ENCODE results near the gene NUAK1.

Gene NUAK1

DNA sequence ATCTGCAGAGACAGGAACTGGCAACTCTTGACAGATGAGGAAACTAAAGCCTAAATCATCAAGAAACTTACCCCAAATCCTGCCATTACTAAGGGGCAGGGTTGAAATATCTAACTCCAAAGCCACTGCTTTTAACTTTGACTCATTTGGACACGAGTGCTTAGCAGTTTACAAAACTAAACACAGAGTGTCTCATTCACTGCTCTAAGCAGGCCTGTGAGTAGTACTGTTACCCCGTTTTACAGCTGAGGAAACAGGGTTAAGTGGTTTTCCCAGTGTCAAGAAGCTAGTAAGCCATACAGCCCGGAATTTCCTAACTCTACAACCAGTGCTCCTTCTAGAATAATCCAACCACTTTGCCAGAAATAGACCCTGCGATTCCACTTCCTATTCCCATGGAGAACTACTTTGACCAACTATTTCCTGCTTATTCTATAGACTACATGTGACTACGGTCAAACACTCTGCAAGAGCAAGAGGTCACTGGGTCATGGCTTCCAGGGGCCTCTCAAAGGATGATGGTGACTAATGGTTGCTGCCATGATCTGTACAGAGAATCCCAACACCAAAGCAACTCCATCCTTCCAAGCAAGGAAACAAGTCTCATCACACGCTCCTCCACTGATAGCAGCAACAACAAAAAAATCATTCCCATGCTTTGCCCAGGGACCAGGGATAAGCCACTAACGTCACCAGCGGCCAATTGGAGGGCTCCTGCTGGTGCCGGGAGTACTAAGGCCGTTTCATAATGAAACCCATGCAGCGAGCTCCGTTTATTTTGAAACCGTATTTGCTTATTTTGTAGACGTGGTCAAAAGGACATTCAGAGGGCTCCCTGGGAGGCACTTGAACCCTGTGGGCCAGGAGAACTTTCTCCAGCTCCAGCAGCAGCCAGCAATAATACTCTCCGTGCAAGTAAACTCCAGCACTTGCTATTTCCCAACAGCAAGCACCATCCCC lies 56.3 kb downstream of the NUAK1 start:
- DNase-seq (ENCODE audit: low read depth in 2 of 2) = no peak

DNA sequence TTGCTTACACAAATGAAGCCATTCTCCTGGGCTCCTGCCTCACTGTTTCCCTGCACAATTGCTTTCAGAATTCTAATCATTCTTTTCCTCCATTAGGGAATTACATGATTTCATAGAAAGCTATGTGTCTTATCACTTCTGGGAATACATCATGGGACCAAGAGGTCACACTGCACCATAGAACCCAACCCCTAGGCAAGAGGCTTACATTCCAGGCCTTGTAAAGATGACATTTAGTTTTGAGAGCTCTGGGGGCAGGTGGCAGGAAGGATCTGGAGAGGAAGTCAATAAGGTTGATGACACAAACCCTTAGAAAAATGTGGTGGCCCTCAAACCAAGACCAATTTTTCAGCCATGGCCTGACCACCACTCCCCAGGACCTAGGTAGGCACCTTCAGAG lies 57.1 kb downstream of the NUAK1 start:
- no peak for DNase-seq (ENCODE audit: low read depth in 2 of 2)

DNA sequence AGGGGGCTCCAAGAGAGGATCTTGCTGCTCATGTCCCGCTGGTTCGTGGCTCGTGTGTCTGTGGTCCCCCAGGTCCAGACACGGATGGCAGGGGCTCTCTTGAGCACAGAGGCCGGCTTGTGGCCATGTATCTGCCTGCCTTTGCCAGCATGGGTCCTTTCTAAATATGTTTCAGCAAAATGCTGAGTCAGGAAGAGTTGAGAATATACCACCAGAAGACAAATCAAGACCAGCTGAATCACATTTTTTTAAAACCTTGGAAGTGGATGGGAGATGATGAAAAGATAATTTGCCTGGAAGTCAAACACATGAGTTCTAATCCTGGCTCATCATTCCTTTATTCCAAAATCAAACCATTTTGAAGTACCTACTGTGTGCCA lies 58.0 kb downstream of the NUAK1 start:
- no peak for DNase-seq (ENCODE audit: low read depth in 2 of 2)

DNA sequence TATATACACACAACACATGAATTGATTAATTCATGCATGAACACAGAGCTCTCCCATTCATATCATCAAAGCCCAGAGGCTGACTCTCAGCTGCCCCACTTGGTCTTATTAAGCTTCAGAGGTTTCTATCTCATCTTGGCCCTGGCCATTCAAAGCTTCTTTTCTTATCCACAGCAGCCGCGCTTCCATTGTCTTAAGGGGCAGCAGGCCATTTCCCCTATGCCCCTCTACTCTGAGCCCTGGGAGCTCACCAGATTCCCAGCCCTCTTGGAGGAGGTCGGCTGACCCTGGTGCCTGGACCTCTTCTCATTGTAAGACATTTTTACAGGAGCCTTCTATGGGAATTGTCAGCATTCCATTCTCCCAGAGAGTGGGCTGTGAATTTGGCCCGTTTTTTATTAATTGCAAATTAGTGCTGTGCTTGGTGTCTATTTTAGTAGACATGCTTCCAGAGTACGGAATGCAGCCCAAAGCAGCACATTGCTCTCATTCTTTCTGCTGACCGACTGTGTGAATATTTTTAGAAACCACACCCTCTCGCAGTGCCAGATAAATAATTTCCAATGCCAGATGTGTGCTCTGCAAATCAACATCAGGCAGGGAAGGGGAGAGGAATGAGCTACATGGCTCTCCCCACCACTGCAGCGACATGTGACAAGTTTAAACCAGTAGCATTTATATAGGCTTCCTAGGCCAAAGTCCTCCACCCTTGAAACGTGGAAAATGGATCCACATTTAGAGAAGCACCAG lies 58.5 kb downstream of the NUAK1 start:
- no peak for DNase-seq (ENCODE audit: low read depth in 2 of 2)

DNA sequence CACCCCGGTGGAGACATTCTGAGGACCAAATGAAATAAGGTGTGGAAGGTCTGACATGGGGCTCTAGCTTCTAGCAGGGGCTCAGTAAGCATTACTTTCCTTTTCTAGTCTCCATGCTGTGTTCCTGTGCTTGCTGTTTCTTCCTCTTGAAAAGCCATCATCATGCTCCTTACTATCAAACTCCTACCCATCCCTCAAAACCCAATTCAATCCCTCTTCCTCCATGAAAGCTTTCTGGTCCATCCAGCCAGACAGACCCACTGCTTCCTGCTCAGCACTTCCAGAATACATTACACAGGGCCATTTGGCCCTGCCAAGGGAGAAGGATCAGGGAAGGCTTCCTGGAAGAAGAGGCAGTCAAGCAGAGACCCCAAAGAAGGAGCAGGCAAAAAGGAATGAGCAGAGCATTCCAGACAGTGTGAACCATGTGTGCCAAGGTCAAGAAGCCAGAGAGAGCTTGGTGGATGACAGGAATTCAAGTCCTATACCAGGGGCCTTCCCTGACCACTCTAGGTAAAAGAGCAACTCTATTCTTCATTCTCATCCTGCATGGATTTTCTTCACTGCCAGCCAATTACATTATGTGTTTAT lies 59.5 kb downstream of the NUAK1 start:
- DNase-seq (ENCODE audit: low read depth in 2 of 2) = no peak

DNA sequence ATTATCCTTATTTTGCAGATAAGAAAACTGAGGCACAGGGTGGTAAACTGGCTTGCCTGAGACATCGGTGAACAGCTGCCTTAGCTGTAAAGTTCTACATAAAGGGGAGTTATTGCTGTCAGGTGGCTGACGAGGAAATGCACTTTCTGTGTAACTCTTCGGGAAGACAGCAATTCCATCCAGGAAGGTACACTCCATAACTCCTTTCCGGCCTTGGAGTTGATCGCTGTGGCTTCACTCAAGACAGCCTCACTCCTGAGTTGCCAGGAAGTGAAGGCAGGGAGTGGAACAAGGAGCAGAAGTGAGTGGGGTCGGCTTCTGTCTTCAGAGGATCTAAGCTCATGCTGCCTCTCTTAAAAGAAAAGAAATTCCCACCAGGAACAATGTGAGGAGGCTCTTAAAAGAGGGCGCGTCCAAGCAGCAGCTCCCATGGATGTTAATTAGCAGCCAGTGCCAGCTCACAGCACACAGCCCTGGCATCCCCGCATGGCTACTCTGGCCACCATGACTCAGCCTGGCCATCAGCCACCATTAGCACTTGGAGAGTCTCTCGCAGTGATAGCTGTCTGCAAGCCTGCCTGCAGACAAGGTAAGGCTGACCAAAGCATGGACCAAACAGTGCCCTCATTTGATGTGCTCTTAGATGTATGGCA lies 60.3 kb downstream of the NUAK1 start:
- no peak for DNase-seq (ENCODE audit: low read depth in 2 of 2)

DNA sequence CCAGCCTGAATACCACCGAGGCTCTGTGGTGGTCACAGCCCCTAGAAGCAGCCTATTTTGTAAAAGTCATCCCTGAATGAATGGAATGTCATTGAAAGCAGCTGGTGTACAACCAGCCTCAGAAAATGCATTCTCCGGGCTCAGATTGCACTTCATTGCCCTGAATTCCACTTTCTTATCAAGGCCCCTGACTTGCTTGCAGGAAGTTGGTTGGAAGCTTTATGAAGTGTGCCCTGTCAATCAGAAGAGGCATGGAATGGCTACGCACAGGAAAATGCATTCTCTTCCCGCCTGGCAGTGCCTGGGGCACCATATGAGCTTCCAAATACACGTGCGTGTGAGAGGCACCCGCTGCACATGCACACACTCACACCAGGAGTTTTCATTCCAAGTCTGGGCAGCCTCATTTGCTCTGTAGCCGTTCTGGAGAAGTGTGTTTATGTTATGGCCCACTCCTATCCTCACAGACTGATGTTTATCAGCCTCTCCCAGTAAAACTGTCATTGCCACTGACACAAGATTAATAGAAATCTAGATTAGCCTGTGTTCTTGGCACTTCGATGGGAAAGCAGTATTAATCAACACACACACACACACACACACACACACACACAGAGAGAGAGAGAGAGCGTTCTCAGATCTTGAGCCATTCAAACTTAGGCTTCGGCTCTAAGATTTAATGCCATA lies 63.9 kb downstream of the NUAK1 start:
- no peak for DNase-seq (ENCODE audit: low read depth in 2 of 2)

DNA sequence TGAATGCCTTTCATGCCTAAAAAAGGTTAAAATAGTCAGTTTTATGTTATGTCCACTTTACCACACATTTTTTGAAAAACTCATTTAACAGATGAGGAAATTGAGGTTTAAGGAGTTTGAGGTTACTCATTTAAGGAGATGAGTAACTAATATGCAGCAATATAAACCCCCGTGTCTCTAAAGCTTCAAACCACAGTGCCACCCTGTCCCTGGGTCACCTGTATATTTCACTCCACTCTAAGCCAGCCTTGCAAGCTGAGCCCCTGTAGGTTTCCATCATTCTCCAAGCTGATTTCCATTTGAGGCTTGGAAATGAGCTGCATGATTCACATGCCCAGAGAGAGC lies 64.4 kb downstream of the NUAK1 start:
- no peak for DNase-seq (ENCODE audit: low read depth in 2 of 2)

DNA sequence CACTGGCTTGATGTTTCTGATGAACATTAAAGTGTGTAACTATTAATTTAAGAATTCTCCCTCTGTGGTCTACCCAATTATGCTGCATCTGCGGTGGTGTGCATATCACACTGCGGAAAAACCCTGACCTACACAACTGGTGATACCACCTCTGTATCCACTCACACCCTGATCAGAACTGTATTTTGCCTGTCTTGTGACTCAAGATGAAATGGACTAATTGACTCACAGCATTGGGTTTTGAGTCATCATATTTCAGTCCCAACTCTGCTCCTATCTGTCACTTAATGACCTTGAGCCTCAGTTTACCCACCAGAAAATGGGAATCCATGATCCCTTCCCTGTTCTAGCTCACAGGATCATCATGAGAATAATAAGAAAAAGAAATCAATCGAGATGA lies 65.6 kb downstream of the NUAK1 start:
- peak in 1 of 2 donors; percentile 6 for DNase-seq (ENCODE audit: low read depth in 2 of 2)

DNA sequence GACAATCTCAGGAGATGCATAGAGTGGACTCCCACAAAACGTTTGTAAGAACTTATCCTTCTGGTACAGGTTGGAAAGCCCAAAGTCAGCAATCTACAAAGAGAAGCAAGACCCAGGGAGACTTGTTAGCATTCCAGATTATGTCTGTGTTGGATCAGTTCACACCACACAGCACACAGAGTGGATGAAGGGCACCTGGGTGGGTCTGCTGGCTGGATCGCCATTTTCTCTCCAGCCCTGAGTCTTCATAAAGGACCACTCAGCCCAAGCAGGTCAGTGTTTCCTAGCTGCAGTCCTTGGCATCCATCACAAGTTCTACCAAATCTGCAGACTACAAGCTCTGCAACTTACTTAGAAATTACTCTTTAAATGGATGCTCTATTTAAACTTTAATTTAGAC lies 66.0 kb downstream of the NUAK1 start:
- DNase-seq (ENCODE audit: low read depth in 2 of 2) = no peak

DNA sequence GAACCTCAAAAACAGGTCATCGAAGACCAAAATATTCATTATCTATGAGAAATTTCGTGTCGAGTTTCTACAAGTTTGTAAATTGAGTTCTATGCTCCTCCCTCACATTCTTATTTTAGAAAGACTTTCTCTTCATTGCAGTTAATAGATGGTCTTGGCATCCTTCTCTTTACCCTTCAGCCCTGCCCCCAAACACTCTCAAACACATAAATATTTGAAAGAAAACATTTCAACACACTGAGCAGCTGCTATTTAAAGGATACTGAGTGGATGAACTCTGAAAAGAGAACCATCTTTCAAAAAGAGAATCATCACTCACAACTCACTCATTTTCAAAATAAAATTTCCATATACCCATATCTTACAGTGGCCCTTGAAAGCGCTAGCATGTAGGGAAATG lies 67.1 kb downstream of the NUAK1 start:
- no peak for DNase-seq (ENCODE audit: low read depth in 2 of 2)

DNA sequence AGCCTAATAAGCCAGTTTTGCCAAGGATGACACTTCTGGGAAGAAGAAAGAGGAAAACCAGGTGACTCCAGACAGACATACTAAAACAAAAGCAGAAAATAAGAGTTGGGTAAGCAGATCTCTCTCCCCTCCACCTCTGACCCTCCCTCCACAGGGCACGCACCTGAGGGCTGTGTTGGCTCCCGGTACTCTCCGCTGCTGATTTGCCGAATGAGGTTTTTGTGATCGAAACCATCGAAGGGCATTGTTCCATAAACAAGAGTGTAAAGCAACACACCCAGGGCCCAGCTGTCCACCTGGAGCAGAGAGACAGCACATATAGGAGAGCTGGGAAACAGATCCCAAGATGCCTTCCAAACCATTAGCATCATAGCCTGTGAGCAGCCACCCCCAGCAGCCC lies 68.1 kb downstream of the NUAK1 start:
- DNase-seq (ENCODE audit: low read depth in 2 of 2) = no peak

DNA sequence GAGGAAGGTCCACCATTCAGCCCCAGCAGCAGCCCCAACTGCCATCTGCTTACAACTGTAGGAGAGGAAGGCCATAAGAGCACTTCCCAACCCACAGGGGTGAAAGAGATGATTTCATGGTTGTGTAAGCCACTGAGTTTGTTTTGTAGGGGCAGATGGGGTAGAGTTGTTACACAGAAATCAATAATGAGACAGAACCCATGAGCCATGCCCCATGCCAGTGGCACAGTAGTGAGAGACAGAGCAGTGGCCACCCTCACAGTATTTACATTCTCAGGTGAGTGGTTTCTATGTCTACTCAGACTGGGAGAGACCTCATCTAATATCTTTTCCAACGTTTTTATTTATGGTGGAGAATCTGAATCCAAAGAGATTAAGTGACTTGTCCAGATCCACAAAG lies 68.6 kb downstream of the NUAK1 start:
- DNase-seq (ENCODE audit: low read depth in 2 of 2) = no peak

DNA sequence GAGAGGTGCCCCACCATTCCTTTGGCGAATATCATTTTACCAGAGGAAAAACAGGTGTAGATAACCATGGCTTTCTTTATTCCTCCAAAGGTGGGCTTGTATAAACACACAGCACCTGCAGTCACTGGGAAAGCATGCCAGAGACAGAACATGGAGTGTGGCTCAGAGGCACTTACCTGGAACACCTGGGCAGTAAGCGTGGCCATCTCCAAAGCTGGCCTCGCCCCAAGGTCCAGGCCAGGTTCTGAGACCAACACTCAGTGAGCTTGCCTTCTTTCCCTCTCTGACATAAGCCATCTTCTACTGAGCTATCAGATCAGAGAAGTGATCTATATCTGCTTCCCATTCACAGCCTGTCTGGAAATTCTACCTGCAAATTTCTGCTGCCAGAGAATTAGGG lies 70.5 kb downstream of the NUAK1 start:
- no peak for DNase-seq (ENCODE audit: low read depth in 2 of 2)

DNA sequence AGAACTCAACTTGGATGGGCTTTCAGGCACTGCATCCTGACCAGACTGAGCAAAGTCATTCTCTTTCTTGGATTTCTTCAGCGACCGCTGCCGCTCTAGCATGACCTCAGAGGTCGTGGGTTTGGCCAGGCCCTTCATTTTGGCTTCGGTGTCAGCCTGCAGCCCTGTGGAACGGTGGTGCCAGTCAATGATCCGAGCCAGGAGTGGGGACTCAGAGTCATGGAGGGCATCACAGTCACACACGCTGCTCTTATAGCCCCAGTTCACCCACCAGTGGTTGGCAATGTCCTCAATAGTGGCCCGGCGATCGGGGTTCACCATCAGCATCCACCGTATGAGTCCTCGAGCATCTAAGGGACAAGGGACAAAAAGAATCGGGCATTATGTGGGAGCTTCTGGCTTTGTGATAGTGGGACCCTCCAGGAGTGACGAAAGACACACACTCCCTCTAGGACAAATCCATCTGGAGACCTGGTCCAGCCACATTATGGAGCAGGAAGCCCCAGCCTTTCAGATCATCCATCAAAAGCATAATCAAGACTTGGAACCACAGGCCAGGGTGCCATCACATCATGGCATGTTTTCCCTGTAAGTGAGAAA lies 71.0 kb downstream of the NUAK1 start:
- DNase-seq (ENCODE audit: low read depth in 2 of 2) = no peak

DNA sequence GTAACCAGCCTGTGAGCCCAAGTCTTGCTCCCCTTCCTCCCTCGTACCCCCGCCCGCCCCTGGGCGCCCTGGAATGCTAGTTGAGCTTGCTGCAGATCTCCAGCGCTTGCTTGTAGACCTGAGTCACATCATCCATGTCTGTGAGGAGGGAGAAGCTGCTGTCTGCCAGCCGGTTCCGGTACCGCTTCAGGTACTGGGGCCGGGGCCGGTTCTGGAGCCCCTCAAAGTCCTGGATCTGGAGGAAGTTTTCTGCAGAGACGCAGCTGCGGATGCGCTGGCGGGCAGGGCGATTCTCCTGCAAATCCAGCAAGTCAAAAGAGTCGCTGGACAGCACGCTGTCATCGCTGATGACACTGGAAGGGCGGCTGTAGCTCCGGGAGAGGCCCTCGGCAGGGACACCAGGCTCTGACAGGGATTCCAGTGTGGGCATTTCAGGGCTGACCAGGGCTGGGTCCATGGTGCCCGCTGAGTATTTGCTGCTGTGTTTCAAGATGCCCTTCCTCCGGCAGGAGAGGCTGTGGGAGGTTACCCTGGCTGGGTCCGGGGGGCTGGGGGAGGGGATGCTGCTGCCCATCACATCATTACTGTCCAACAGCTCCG lies 71.9 kb downstream of the NUAK1 start:
- DNase-seq (ENCODE audit: low read depth in 2 of 2) = no peak

DNA sequence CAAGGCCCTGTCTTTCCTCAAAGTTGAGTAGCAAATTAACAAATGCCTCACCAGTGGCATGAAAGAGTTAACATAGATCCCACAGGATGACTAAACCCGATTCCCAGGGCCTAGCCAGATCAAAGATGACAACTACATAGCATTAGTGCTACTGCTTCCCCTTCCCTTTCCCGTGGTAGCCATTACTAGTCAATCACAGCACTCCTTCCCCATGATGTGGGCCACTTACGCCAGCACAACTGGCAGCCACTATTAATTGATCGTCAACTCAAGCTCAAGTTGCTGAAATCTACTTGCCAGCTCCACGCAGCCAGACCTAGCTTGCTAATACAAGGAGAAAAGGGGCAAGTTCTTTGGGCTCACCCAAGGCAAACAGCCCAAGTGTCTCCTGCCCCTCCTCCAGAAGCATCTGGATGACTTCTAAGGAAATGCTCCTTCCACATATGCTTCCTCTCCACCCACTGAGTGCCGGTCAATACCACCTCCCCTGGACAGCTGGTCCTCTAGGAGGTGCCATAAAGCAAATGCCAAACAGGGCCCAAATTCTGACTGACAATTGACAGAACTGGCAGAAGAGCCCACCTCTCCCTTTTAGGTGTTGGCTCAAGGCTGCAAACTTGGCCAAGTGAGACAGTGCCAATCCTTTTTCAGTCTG lies 72.6 kb downstream of the NUAK1 start:
- no peak for DNase-seq (ENCODE audit: low read depth in 2 of 2)

DNA sequence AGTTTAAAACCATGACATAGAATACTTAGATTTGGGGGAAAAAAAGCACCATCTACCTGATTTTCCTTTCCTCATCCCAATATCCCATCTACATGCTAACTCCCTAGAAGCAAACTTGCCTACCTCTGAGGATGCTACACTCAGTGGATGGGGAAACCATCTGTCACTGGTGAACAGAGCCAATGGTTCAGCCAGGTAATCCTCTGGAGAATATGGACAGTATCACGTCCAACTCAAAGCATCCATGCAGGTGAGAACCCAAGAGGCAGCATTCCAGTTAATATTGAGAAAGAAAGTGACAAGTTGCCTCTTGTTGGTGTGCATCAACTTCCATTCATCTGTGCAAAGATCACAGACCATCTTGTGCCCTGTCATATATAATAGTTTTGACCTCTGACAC lies 73.2 kb downstream of the NUAK1 start:
- DNase-seq (ENCODE audit: low read depth in 2 of 2) = no peak

DNA sequence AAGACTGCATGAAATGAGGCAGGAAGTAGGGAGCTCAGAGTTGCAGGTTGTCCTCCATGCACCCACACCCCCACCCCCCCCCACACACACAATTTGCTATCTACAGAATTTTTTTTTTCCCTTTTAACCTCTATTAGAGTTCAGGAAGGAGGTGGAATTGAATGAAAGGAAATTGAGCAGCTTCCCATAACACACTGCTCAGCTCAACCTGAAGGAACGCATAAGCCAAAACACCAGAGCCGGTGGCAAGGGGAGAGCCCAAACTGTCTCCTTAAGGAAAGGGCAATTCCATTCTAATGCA lies 74.1 kb downstream of the NUAK1 start:
- DNase-seq (ENCODE audit: low read depth in 2 of 2) = no peak

DNA sequence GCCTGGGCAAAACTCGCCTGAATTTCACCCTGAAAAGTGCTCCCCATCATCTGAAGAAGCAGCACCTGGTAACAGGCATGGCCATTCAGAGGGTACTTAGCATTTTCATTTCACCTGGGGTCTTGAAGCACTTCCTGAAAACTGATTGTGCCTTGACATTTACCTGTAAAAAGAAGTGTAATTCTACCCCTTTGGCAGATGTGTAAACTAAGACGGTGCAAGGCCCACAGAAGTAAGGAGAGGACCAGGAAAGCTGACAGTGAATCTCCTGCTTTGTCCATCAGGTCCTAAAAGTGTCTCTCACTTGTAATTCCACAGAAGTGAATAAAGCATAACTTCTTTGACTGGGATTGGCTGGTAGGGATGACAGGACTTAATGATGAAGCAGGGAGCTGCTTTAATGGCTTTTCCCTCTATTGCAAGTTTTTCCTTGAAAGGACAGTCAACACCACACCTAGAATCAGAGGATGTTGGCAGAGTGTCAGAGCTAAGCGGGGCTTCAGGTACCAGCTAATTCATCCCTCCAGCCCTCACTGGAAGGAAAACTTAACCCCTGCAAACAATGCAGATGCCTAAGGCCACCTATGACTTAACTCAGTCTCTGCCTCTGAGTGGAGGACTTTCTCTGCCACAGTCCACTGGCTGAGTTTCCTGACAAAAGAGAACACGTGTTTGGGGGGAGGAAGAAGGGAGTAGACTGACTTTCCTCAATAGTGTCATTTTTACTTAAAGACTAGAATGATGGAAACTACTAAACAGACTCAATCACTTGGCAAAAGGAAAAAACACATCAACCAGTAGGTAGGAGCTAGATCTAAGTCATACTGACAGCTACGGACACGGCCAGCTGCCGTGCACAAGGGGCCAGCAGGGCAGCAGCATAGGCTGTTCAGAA lies 74.7 kb downstream of the NUAK1 start:
- no peak for DNase-seq (ENCODE audit: low read depth in 2 of 2)
